Measurements from ENCODE around the gene PIP5K1C. TPM values are rescaled to one million over a fixed set of nuclear protein-coding genes. Genes with fewer than 3 reads are reported as not detected.

PIP5K1C gene
- 23.0 TPM for polyA plus RNA-seq
- long read RNA-seq, donor 1: 0 reads
- long read RNA-seq, donor 2, partial matches to known transcripts: 0 of 1 reads
- long read RNA-seq, donor 2, other reads (novel, unspliced or antisense): 0 of 1 reads
- long read RNA-seq, donor 3: 0 reads
- long read RNA-seq, donor 4: 0 reads
- long read RNA-seq, donor 5: 0 reads
- long read RNA-seq, donor 6, partial matches to known transcripts: 0 of 3 reads
- long read RNA-seq, donor 6, other reads (novel, unspliced or antisense): 0 of 3 reads
- long read RNA-seq, donor 7, partial matches to known transcripts: 5 of 6 reads
- long read RNA-seq, donor 7, other reads (novel, unspliced or antisense): 0 of 6 reads
- long read RNA-seq, donor 8: 0 reads
- long read RNA-seq, donor 9, partial matches to known transcripts: 20 of 20 reads
- long read RNA-seq, donor 9, other reads (novel, unspliced or antisense): 0 of 20 reads
- long read RNA-seq, donor 10, partial matches to known transcripts: 0 of 3 reads
- long read RNA-seq, donor 10, other reads (novel, unspliced or antisense): 0 of 3 reads
- long read RNA-seq, donor 11, full-length matches to known transcripts: 1 of 6 reads
- long read RNA-seq, donor 11, partial matches to known transcripts: 5 of 6 reads
- long read RNA-seq, donor 11, other reads (novel, unspliced or antisense): 0 of 6 reads

- no peaks in the 10 kb centered on the region for H3K9me3 ChIP-seq (ENCODE audit: control insufficient read depth, low read depth, low read length)
- H3K4me1 ChIP-seq (ENCODE audit: control insufficient read depth, insufficient read depth, low read length): peaks cover 5% of the 10 kb centered on the region
- WGBS (ENCODE audit: insufficient coverage, low lambda C conversion rate): no CpG with 5 or more reads among the region's 82 CpGs
- H3K4me3 ChIP-seq (ENCODE audit: low read length): peak within 1 kb of the TSS; percentile 78
- peak within 1 kb of the TSS; percentile 16 for H3K27ac ChIP-seq (ENCODE audit: low read length)
- H3K27me3 ChIP-seq (ENCODE audit: control insufficient read depth, insufficient read depth, low read length): no peaks in the 10 kb centered on the region
- DNase-seq: peak; percentile 86 to 88
- peaks cover under 1% of the 10 kb centered on the region for H3K36me3 ChIP-seq (ENCODE audit: control insufficient read depth, insufficient read depth, low read length)
Observed at GRCh38 chr19:3700242-3701032, at the start of gene PIP5K1C. Gene PIP5K1C (minus strand): TSS chr19:3700468. CDS start chr19:3700390, 78 bp downstream.

GRCh38 chr19:3748965-3749364 is 48.7 kb upstream of the PIP5K1C start:
- Histone ChIP-seq H3K9me3 (ENCODE audit: control insufficient read depth, low read depth, low read length) (peaks cover 6% of the 10 kb centered on the region), H3K36me3 (ENCODE audit: control insufficient read depth, insufficient read depth, low read length) (peaks cover 68% of the 10 kb centered on the region), H3K27ac (ENCODE audit: low read length) (no peak overlapping the region), H3K4me1 (ENCODE audit: control insufficient read depth, insufficient read depth, low read length) (no peaks in the 10 kb centered on the region), H3K27me3 (ENCODE audit: control insufficient read depth, insufficient read depth, low read length) (no peaks in the 10 kb centered on the region), H3K4me3 (ENCODE audit: low read length) (no peak overlapping the region)
- DNase-seq: no peak
- no CpG with 5 or more reads among the region's 8 CpGs for WGBS (ENCODE audit: insufficient coverage, low lambda C conversion rate)

- no peak for DNase-seq
- no peak overlapping the region for H3K27ac ChIP-seq (ENCODE audit: low read length)
- no peaks in the 10 kb centered on the region for H3K27me3 ChIP-seq (ENCODE audit: control insufficient read depth, insufficient read depth, low read length)
- no CpG with 5 or more reads among the region's 31 CpGs for WGBS (ENCODE audit: insufficient coverage, low lambda C conversion rate)
- peaks cover 58% of the 10 kb centered on the region for H3K36me3 ChIP-seq (ENCODE audit: control insufficient read depth, insufficient read depth, low read length)
- no peaks in the 10 kb centered on the region for H3K9me3 ChIP-seq (ENCODE audit: control insufficient read depth, low read depth, low read length)
- H3K4me1 ChIP-seq (ENCODE audit: control insufficient read depth, insufficient read depth, low read length): no peaks in the 10 kb centered on the region
- H3K4me3 ChIP-seq (ENCODE audit: low read length): no peak overlapping the region
Observed at GRCh38 chr19:3746371-3747056, 46.2 kb upstream of the PIP5K1C start.

- DNase-seq: no peak
- no CpG with 5 or more reads among the region's 8 CpGs for WGBS (ENCODE audit: insufficient coverage, low lambda C conversion rate)
- H3K4me3 ChIP-seq (ENCODE audit: low read length): no peak overlapping the region
- no peaks in the 10 kb centered on the region for H3K4me1 ChIP-seq (ENCODE audit: control insufficient read depth, insufficient read depth, low read length)
- no peaks in the 10 kb centered on the region for H3K27me3 ChIP-seq (ENCODE audit: control insufficient read depth, insufficient read depth, low read length)
- H3K27ac ChIP-seq (ENCODE audit: low read length): no peak overlapping the region
- H3K9me3 ChIP-seq (ENCODE audit: control insufficient read depth, low read depth, low read length): no peaks in the 10 kb centered on the region
- peaks cover 54% of the 10 kb centered on the region for H3K36me3 ChIP-seq (ENCODE audit: control insufficient read depth, insufficient read depth, low read length)
Observed at GRCh38 chr19:3745363-3746045, 45.2 kb upstream of the PIP5K1C start.

- H3K27me3 ChIP-seq (ENCODE audit: control insufficient read depth, insufficient read depth, low read length): no peaks in the 10 kb centered on the region
- WGBS (ENCODE audit: insufficient coverage, low lambda C conversion rate): no CpG with 5 or more reads among the region's 2 CpGs
- DNase-seq: no peak
- H3K4me1 ChIP-seq (ENCODE audit: control insufficient read depth, insufficient read depth, low read length): no peaks in the 10 kb centered on the region
- H3K4me3 ChIP-seq (ENCODE audit: low read length): no peak overlapping the region
- H3K9me3 ChIP-seq (ENCODE audit: control insufficient read depth, low read depth, low read length): no peaks in the 10 kb centered on the region
- H3K27ac ChIP-seq (ENCODE audit: low read length): no peak overlapping the region
- H3K36me3 ChIP-seq (ENCODE audit: control insufficient read depth, insufficient read depth, low read length): peaks cover 50% of the 10 kb centered on the region
Observed at GRCh38 chr19:3743486-3743885, 43.2 kb upstream of the PIP5K1C start.

GRCh38 chr19:3740431-3740830 is 40.2 kb upstream of the PIP5K1C start:
- H3K9me3 ChIP-seq (ENCODE audit: control insufficient read depth, low read depth, low read length): no peaks in the 10 kb centered on the region
- no peaks in the 10 kb centered on the region for H3K4me1 ChIP-seq (ENCODE audit: control insufficient read depth, insufficient read depth, low read length)
- H3K36me3 ChIP-seq (ENCODE audit: control insufficient read depth, insufficient read depth, low read length): peaks cover 55% of the 10 kb centered on the region
- WGBS (ENCODE audit: insufficient coverage, low lambda C conversion rate): 100% methylated on average over 6 of the region's 24 CpGs
- no peak overlapping the region for H3K27ac ChIP-seq (ENCODE audit: low read length)
- DNase-seq: no peak
- H3K27me3 ChIP-seq (ENCODE audit: control insufficient read depth, insufficient read depth, low read length): no peaks in the 10 kb centered on the region
- no peak overlapping the region for H3K4me3 ChIP-seq (ENCODE audit: low read length)

GRCh38 chr19:3738477-3739220 is 38.4 kb upstream of the PIP5K1C start:
- no peaks in the 10 kb centered on the region for H3K4me1 ChIP-seq (ENCODE audit: control insufficient read depth, insufficient read depth, low read length)
- DNase-seq: no peak
- H3K36me3 ChIP-seq (ENCODE audit: control insufficient read depth, insufficient read depth, low read length): peaks cover 61% of the 10 kb centered on the region
- H3K27ac ChIP-seq (ENCODE audit: low read length): no peak overlapping the region
- WGBS (ENCODE audit: insufficient coverage, low lambda C conversion rate): no CpG with 5 or more reads among the region's 32 CpGs
- no peak overlapping the region for H3K4me3 ChIP-seq (ENCODE audit: low read length)
- no peaks in the 10 kb centered on the region for H3K9me3 ChIP-seq (ENCODE audit: control insufficient read depth, low read depth, low read length)
- H3K27me3 ChIP-seq (ENCODE audit: control insufficient read depth, insufficient read depth, low read length): no peaks in the 10 kb centered on the region

- H3K36me3 ChIP-seq (ENCODE audit: control insufficient read depth, insufficient read depth, low read length): peaks cover 59% of the 10 kb centered on the region
Observed at GRCh38 chr19:3737487-3738205, 37.4 kb upstream of the PIP5K1C start.

More at GRCh38 chr19:3737487-3738205, 37.4 kb upstream of the PIP5K1C start:
- WGBS (ENCODE audit: insufficient coverage, low lambda C conversion rate): 100% methylated on average over 1 of the region's 10 CpGs
- H3K9me3 ChIP-seq (ENCODE audit: control insufficient read depth, low read depth, low read length): no peaks in the 10 kb centered on the region
- H3K4me3 ChIP-seq (ENCODE audit: low read length): no peak overlapping the region
- H3K4me1 ChIP-seq (ENCODE audit: control insufficient read depth, insufficient read depth, low read length): no peaks in the 10 kb centered on the region
- no peak for DNase-seq
- no peak overlapping the region for H3K27ac ChIP-seq (ENCODE audit: low read length)
- no peaks in the 10 kb centered on the region for H3K27me3 ChIP-seq (ENCODE audit: control insufficient read depth, insufficient read depth, low read length)
